Measurements from ENCODE around the gene LYPD6B.
"Not testable (repeated sequence)": the region's sequence is repeated elsewhere in the genome, so short reads cannot be mapped to it uniquely, and the experiment has no call there.

LYPD6B gene

DNA sequence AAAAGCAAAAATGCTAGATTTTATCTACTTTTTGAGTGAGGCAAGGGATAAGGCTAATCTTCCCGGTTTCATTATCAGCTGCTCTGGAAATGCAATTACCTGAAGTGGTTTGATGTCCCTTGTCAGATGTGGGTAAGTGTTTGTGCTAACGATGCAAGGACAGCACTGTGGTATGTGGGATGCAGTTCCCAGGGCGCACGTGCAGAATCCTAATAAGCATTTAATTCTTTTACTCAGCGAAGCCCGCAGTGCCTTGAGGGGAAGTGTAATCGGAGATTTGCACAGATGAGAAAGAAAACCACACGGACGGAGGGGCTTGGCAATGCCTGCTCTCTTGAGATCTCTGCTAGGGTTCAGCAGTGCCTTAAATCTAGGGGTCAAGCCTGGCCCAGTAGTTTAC lies 183.4 kb downstream of the LYPD6B start:
- no peak for DNase-seq

DNA sequence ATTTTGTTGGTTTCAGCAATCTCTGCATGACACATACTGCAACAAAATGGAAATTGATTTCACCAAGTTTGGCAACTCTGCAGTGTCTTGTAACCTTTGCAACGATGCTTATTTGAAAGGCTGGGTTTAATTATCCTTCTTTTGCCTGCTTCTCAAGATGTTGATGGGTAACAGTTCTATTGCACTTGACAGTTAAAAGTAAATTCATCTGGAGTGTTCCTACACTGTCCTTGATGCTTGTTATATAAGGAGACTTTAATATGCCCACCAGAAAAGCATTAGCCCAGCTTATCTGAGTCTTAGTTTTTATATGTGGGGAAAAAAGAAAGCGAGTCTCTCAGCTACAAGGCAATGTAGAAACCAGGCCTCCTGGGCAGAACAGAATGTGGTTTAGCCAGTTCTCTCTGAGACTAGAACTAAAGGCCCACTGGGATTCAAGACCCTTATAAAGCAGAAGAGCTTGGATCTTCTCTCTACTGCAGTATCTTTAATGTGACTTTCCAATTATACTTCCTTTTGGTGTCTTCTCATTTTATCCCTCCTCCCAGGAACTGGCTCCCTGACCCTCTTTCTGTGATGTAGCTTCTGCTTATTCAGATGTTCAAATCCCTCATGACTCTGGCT lies 185.1 kb downstream of the LYPD6B start:
- no peak for DNase-seq

DNA sequence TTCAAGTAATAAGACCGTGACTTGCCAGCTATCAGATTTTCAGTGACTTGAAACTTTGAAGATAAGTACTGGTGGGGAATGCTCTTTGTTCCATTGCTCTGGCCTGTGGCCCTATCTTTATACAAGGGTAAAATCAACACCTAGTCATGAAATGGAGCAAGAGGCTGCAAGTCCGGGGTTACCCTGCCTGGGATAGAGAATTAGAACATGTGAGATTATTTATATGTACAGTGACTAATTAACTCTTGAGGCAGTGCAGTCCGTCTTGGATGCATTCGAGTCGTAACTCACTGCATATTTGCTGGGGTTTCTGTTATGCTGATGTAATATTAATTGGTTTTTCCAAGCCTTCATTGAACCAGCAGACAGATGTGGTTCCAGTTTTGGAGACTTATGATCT lies 186.0 kb downstream of the LYPD6B start:
- no peak for DNase-seq

- DNase-seq: no peak
These were observed 186.9 kb downstream of the LYPD6B start for GRCh38 chr2:149225446-149225845.

DNA sequence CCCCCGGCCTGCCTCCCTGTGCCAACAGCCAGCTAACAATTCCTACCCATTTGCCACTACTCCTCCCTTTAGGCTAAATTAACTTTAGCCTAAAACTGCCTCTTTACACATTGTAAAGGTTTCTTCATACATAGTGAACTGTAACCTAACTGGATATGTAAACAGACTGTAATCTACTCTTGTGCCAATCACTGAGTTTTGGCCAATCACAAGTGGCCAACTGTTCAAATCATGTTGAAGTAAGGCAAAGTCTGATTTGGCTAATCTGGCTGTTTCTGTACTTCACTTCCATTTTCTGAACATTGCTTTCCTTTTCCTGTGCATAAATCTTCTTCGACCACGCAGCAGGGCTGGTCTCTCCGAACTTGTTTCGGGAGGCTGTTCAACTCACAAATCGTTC lies 188.3 kb downstream of the LYPD6B start:
- no peak for DNase-seq

DNA sequence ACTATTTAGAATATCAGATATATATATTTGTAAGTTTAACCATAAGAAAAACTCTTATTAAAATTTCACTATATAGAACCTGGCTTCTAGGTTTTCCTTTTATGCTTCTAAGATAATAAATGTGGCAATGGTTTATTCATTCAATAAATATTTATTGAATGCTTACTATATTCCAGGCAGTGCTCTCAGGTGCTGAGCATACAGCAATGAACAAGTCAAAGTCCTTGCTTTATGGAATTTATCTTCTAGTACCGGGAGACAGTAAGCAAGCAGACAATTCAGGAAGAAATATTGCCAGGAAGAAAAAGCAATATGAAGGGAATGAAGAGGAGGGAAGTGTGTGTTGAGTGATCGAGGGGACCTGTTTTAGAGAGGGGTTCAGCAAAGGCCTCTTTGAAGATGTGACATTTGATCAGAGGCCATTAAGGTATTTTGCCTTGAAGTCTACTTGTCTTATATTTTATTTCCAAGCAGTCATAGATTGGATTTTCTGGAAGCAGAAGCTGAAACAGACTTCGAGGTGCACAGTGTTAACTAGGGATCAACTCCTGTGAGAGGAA lies 197.4 kb downstream of the LYPD6B start:
- no peak for DNase-seq

GRCh38 chr2:149236410-149236809 lies 197.9 kb downstream of the LYPD6B start:
- no peak for DNase-seq

GRCh38 chr2:149246186-149246585 lies 207.7 kb downstream of the LYPD6B start:
- DNase-seq: no peak

DNA sequence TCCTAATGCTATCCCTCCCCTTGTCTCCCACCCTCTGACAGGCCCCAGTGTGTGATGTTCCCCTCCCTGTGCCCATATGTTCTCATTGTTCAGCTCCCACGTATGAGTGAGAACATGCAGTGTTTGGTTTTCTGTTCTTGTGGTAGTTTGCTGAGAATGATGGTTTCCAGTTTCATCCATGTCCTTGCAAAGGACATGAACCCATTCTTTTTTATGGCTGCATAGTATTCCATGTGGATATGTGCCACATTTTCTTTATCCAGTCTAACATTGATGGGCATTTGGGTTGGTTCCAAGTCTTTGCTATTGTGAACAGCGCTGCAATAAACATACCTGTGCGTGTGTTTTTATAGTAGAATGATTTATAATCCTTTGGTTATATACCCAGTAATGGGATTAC lies 212.9 kb downstream of the LYPD6B start:
- DNase-seq: not testable (repeated sequence)

DNA sequence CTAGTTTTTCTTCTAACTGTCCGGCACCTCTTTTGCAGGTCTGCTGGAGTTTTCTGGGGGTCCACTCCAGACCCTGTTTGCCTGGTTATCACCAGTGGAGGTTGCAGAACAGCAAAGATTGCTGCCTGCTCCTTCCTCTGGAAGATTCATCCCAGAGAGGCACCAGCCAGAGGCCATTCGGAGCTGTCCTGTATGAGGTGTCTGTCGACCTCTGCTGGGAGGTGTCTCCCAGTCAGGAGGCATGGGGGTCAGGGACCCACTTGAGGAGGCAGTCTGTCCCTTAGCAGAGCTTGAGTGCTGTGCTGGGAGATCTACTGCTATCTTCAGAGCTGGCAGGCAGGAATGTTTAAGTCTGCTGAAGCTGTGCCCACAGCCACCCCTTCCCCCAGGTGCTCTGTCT lies 218.4 kb downstream of the LYPD6B start:
- DNase-seq: not testable (repeated sequence)

GRCh38 chr2:149258531-149258930 lies 220.0 kb downstream of the LYPD6B start:
- no peak for DNase-seq

GRCh38 chr2:149259136-149259535 lies 220.6 kb downstream of the LYPD6B start:
- DNase-seq: no peak

DNA sequence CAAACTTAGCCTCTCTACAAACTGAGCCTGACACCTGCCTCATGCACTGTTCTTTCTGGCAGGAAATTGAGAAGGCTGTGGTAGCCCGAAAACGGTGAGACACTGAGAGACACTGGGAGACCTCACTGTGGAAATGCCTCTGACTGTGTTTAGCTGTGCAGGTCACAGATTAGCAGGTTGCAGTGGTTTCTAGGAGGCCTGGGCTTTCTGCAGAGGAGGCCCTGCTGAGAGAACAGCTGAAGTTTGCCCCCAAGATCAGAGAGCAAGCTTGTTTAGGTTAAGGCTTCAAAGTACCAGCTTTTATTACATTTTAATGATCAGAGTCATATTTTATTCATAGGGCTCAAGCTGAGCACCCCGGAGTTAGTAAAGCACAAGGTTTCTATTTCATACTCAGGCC lies 223.2 kb downstream of the LYPD6B start:
- DNase-seq: no peak

Measured in activated CD4-positive, alpha-beta T cell treated with anti-CD3 and anti-CD28 coated beads, Interleukin-10, Interleukin-2, amounts not matched to agents 100 ng/mL and 50 ng/mL, durations not matched to agents 16 hours and 8 hours (primary cell).